Measurements from ENCODE around the gene TMEM161B. TPM values are rescaled to one million over a fixed set of nuclear protein-coding genes. Genes with fewer than 3 reads are reported as not detected.

The TMEM161B gene
- total and polyA plus RNA-seq, 9 donors = 9.8 to 22.9 (median 16.1) TPM

GRCh38 chr5:88263349-88263748, 5.3 kb downstream of the TMEM161B start:
- Histone ChIP-seq H3K36me3 (no peaks in the 10 kb centered on the region), H3K27ac (no peak overlapping the region), H3K9me3 (no peaks in the 10 kb centered on the region), H3K4me3 (no peak overlapping the region), H3K27me3 (no peaks in the 10 kb centered on the region), H3K4me1 (ENCODE audit: insufficient read depth) (peaks cover 2% of the 10 kb centered on the region)
- intact Hi-C loops (cut with DNase I) = no loop called here
- DNase-seq = no peak
- no peak for TF ChIP-seq POLR2A (IDR thresholded peaks at IDR 0.05)
- no peak for TF ChIP-seq EP300 (IDR thresholded peaks at IDR 0.05)
- TF ChIP-seq CTCF (IDR thresholded peaks at IDR 0.05) = no peak
- WGBS, 3 donors = 96 to 98% (median 97%) methylated on average over 2 of the region's 2 CpGs

- intact Hi-C loops (cut with DNase I) = no loop called here
- Histone ChIP-seq H3K36me3 (no peaks in the 10 kb centered on the region), H3K27me3 (no peaks in the 10 kb centered on the region), H3K4me3 (no peak overlapping the region), H3K9me3 (no peaks in the 10 kb centered on the region), H3K27ac (no peak overlapping the region), H3K4me1 (ENCODE audit: insufficient read depth) (no peaks in the 10 kb centered on the region)
- DNase-seq = no peak
- TF ChIP-seq EP300 (IDR thresholded peaks at IDR 0.05) (no peak), CTCF (IDR thresholded peaks at IDR 0.05) (no peak), POLR2A (IDR thresholded peaks at IDR 0.05) (no peak)
These were observed 6.5 kb downstream of the TMEM161B start for GRCh38 chr5:88262116-88262515.

- no peaks in the 10 kb centered on the region for H3K4me1 ChIP-seq (ENCODE audit: insufficient read depth)
- no peak overlapping the region for H3K4me3 ChIP-seq
- 91 to 95% (median 95%) methylated on average over 2 of the region's 2 CpGs for WGBS, 3 donors
- H3K36me3 ChIP-seq = no peaks in the 10 kb centered on the region
- H3K27ac ChIP-seq = no peak overlapping the region
- TF ChIP-seq CTCF (IDR thresholded peaks at IDR 0.05) = no peak
- no peak for TF ChIP-seq EP300 (IDR thresholded peaks at IDR 0.05)
- TF ChIP-seq POLR2A (IDR thresholded peaks at IDR 0.05) = no peak
- no peaks in the 10 kb centered on the region for H3K9me3 ChIP-seq
- intact Hi-C loops (cut with DNase I) = no loop called here
- H3K27me3 ChIP-seq = no peaks in the 10 kb centered on the region
- DNase-seq = no peak
These were observed 10.0 kb downstream of the TMEM161B start for GRCh38 chr5:88258636-88259035.

- intact Hi-C loops (cut with DNase I) = no loop called here
- no peak for TF ChIP-seq CTCF (IDR thresholded peaks at IDR 0.05)
- TF ChIP-seq EP300 (IDR thresholded peaks at IDR 0.05) = no peak
- TF ChIP-seq POLR2A (IDR thresholded peaks at IDR 0.05) = no peak
- no peaks in the 10 kb centered on the region for H3K36me3 ChIP-seq
- H3K27ac ChIP-seq = no peak overlapping the region
- H3K4me1 ChIP-seq (ENCODE audit: insufficient read depth) = no peaks in the 10 kb centered on the region
- H3K4me3 ChIP-seq = no peak overlapping the region
- no peak for DNase-seq
- WGBS, 3 donors = 65 to 69% (median 66%) methylated on average over 4 of the region's 4 CpGs
- H3K27me3 ChIP-seq = no peaks in the 10 kb centered on the region
- H3K9me3 ChIP-seq = no peaks in the 10 kb centered on the region
These were observed 11.8 kb downstream of the TMEM161B start for GRCh38 chr5:88256872-88257271.

- H3K4me3 ChIP-seq = no peak overlapping the region
- intact Hi-C loops (cut with DNase I) = no loop called here
- H3K27ac ChIP-seq = no peak overlapping the region
- H3K36me3 ChIP-seq = no peaks in the 10 kb centered on the region
- DNase-seq = no peak
- no peak for TF ChIP-seq EP300 (IDR thresholded peaks at IDR 0.05)
- no peak for TF ChIP-seq POLR2A (IDR thresholded peaks at IDR 0.05)
- no peaks in the 10 kb centered on the region for H3K9me3 ChIP-seq
- H3K4me1 ChIP-seq (ENCODE audit: insufficient read depth) = no peaks in the 10 kb centered on the region
- no peaks in the 10 kb centered on the region for H3K27me3 ChIP-seq
These were observed 12.6 kb downstream of the TMEM161B start for GRCh38 chr5:88256037-88256436.
